Uterus (tissue), 2 donors: ENCODE data around the gene ZNF813.

Experiments
- CTCF ChIP-seq, 4 experiments: fragments of 200-600 bp in 2 of 4; fragments of 450-650 bp in 2 of 4; sonication (generic) in 2 of 4; IDR thresholded peaks; one replicate each; pipeline ENCODE4 v1.5.1; 2016 to 2019; ENCODE audit warnings: antibody characterized with exemption in 4 of 4, mild to moderate bottlenecking in 2 of 4, moderate library complexity in 1 of 4
- POLR2A ChIP-seq, 2 donors: fragments of 450-650 bp; IDR thresholded peaks; one replicate each; pipeline ENCODE4 v1.6.1; 2016; ENCODE audit warnings: antibody characterized with exemption in 2 of 2, mild to moderate bottlenecking in 1 of 2, moderate library complexity in 1 of 2

DNA sequence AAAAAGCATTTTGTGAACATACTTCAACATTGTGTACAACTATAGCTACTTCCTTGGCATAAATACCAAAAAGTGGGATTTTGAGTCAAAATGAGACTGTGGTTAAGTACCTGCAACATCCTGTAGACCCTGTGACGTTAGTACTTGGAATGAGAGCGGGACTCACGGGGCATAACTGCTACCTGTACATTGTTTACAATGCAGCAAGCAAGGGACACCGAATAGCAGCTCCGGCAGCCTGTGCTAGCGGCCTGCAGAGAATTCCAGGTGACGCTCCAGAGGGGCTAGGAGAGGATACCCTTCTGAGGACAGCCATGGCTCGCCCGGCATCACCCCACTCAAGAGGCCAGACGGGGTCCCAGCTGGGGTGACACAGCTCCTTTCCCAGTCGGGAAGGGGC, 69.6 kb downstream of the ZNF813 start:
- TF ChIP-seq CTCF (IDR thresholded peaks at IDR 0.05): no peak
- TF ChIP-seq POLR2A (IDR thresholded peaks at IDR 0.05): no peak
